ENCODE measurements around the gene FOXF2. TPM values are rescaled to one million over a fixed set of nuclear protein-coding genes. Genes with fewer than 3 reads are reported as not detected.

Gene FOXF2
- total and polyA plus RNA-seq, 9 donors, result 0.05 to 0.18 (median 0.11) TPM; not detected in 5

DNA sequence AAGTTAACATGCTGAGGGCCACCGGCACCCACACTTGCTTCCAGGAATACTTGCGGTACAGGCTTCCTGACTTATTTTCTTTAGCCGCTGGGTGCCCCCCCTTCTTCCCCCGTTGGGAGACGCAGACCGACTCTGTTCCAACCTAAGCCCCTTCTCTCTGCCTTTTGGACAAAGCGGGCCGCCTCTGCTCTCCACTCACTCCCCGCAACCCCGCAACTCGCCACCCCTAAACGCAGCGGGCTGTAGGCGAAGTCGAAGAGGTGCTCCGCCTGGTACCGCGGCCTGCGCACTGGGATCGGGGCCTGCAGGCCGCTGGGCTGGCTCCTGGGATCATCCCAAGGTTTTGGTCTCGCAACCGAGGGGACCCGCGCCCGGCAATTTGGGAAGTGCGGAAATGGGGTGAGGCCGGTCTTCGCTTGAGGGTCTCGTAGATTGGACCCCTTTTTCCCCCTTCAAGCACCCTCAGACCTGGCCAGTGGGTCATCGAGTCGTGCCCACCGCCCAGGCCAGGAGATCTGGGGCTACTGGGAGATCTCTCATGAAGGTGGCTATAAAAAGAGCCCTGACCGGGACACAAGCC, 4.7 kb upstream of the FOXF2 start:
- H3K4me1 ChIP-seq (ENCODE audit: insufficient read depth), result peaks cover 6% of the 10 kb centered on the region
- no peak overlapping the region for H3K4me3 ChIP-seq
- no peak overlapping the region for H3K27ac ChIP-seq
- no peaks in the 10 kb centered on the region for H3K36me3 ChIP-seq
- no peaks in the 10 kb centered on the region for H3K9me3 ChIP-seq
- intact Hi-C loops (cut with DNase I), result no loop called here
- 3 to 5% (median 4%) methylated on average over 34 of the region's 34 CpGs for WGBS, 3 donors
- no peak for DNase-seq
- TF ChIP-seq POLR2A (IDR thresholded peaks at IDR 0.05) (no peak), EP300 (IDR thresholded peaks at IDR 0.05) (no peak)
- TF ChIP-seq, protein P1, sequence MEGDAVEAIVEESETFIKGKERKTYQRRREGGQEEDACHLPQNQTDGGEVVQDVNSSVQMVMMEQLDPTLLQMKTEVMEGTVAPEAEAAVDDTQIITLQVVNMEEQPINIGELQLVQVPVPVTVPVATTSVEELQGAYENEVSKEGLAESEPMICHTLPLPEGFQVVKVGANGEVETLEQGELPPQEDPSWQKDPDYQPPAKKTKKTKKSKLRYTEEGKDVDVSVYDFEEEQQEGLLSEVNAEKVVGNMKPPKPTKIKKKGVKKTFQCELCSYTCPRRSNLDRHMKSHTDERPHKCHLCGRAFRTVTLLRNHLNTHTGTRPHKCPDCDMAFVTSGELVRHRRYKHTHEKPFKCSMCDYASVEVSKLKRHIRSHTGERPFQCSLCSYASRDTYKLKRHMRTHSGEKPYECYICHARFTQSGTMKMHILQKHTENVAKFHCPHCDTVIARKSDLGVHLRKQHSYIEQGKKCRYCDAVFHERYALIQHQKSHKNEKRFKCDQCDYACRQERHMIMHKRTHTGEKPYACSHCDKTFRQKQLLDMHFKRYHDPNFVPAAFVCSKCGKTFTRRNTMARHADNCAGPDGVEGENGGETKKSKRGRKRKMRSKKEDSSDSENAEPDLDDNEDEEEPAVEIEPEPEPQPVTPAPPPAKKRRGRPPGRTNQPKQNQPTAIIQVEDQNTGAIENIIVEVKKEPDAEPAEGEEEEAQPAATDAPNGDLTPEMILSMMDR (IDR thresholded peaks at IDR 0.05), result no peak
- H3K27me3 ChIP-seq, result peaks cover 7% of the 10 kb centered on the region

DNA sequence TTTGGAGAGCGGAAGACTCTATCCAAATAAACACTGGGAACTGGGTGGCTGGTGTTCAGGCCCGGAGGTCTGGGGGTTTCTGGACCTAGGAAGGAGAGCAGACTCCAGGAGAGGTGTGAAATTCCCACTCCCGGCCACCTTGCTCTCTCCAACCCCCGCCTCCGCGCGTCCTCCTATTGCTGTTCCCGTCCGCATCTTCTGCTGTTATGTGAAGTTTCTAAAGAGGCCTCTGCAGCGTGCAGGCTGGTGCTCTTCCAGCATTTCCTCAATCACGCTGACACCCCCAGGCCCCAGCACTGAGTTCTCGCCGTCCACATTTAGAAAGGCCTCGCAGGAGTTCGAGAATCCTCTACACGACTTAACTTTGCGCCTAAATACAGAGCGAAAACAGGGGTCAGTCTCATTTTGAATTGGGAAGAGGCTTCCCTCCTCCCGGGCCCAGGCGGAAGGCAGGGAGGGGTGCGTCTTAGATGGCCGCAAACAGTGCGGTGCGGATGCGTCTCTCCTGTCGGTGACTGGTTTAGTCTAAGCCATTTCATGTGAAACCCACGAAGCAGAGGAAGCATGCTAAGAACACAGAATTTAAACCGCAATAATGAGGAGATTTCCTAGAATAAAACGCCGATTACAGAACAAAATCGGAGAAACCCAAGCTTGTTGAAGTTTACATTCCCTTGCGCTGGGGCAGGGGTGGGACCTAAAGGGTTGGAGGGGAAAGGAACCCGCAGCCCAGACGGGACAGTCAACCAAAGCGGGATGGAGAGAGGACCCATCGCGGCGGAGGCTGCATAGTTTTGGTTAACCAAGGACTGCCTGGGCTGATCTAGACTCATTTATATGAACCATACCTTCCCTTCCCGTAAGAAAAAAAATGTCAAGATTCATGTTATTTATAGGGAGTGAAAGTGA, 4.0 kb upstream of the FOXF2 start:
- Histone ChIP-seq H3K27ac (no peak overlapping the region), H3K36me3 (no peaks in the 10 kb centered on the region), H3K9me3 (no peaks in the 10 kb centered on the region), H3K27me3 (peaks cover 7% of the 10 kb centered on the region), H3K4me1 (ENCODE audit: insufficient read depth) (peaks cover 6% of the 10 kb centered on the region), H3K4me3 (no peak overlapping the region)
- WGBS, 3 donors, result 9 to 18% (median 15%) methylated on average over 39 of the region's 39 CpGs
- DNase-seq, result no peak
- TF ChIP-seq POLR2A (IDR thresholded peaks at IDR 0.05) (no peak), EP300 (IDR thresholded peaks at IDR 0.05) (no peak)
- TF ChIP-seq, protein P1 (IDR thresholded peaks at IDR 0.05), result no peak
- intact Hi-C loops (cut with DNase I), result no loop called here

DNA sequence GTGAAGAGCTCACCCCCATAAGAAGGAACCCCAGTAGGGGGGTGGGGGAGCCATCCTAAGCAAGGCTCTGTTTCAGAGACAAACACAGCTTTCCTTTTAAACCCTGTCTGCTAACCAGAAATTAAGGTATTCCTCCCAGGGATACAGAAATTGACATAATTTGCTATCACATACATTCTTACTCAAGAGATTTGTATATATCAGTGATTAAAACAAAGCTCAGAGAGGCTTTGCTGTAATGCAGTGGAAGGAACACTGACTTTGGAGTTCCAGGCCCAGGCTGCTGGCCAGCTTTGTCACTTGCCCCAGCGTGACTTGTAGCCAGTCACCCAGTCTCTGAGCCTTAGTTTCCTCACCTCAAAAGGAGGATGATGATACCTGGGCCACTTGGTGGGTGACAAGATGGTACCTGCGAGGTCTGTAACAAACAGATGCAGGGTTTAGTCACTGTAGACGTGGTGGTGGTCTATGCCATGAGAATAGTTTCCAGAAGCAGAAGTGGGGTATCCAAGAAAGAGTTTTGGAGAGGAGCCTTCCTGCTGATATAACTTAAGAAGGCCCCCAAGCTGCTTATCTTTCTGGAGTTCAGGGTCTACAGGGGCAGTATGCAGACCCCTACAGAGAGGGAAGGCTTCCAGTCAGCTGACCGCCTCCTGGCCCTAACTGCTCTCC, 3.2 kb upstream of the FOXF2 start:
- H3K4me3 ChIP-seq, result no peak overlapping the region
- intact Hi-C loops (cut with DNase I), result no loop called here
- TF ChIP-seq, protein P1 (IDR thresholded peaks at IDR 0.05), result no peak
- TF ChIP-seq EP300 (IDR thresholded peaks at IDR 0.05) (no peak), POLR2A (IDR thresholded peaks at IDR 0.05) (no peak)
- no peak for DNase-seq
- peaks cover 7% of the 10 kb centered on the region for H3K27me3 ChIP-seq
- WGBS, 3 donors, result 79 to 89% (median 82%) methylated on average over 4 of the region's 4 CpGs
- H3K4me1 ChIP-seq (ENCODE audit: insufficient read depth), result peaks cover 9% of the 10 kb centered on the region
- no peaks in the 10 kb centered on the region for H3K36me3 ChIP-seq
- H3K9me3 ChIP-seq, result no peaks in the 10 kb centered on the region
- no peak overlapping the region for H3K27ac ChIP-seq

DNA sequence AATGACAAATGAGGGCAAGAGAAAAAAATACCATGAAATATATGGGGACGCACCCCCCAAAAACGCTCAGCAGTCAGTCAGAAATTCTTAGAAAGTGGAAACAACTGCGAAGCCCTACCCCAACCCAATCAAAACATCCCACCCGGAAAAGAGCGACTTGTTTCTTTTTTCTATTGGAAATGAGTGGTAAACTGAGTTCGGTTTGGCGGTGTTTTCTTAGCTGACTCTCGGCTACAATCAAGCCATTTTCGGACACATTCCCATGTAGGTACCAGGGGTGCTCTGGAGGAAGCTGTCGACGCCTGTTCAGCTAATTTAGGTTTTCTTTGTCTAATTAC, 1.9 kb upstream of the FOXF2 start:
- Histone ChIP-seq H3K4me1 (ENCODE audit: insufficient read depth) (peaks cover 6% of the 10 kb centered on the region), H3K27me3 (peaks cover 2% of the 10 kb centered on the region), H3K4me3 (no peak overlapping the region), H3K9me3 (no peaks in the 10 kb centered on the region), H3K27ac (no peak overlapping the region), H3K36me3 (no peaks in the 10 kb centered on the region)
- TF ChIP-seq, protein P1 (IDR thresholded peaks at IDR 0.05), result no peak
- no peak for TF ChIP-seq EP300 (IDR thresholded peaks at IDR 0.05)
- TF ChIP-seq POLR2A (IDR thresholded peaks at IDR 0.05), result no peak
- intact Hi-C loops (cut with DNase I), result no loop called here
- no peak for DNase-seq
- WGBS, 3 donors, result 49 to 57% (median 51%) methylated on average over 11 of the region's 11 CpGs

Measured in ovary (tissue), 9 donors.